Measurements from ENCODE around the gene CCT2. TPM values are rescaled to one million over a fixed set of nuclear protein-coding genes. Genes with fewer than 3 reads are reported as not detected.

The CCT2 gene
- total and polyA plus RNA-seq, 2 of the 8 experiments (the other 6 are each of a cell fraction or from before 2014, with no cell fraction given): 244 to 419 TPM

- no peak for TF ChIP-seq SP4 (IDR thresholded peaks at IDR 0.05; ENCODE audit: low read length)
- TF ChIP-seq SP1 (IDR thresholded peaks at IDR 0.05; ENCODE audit: low read depth, low read length): no peak
- no peak for TF ChIP-seq RBBP5 (IDR thresholded peaks at IDR 0.05; ENCODE audit: borderline replicate concordance, low read depth, low read length)
- no peak for TF ChIP-seq TAF7 (optimal IDR thresholded peaks at IDR 0.05; ENCODE audit: borderline replicate concordance, low read depth, low read length)
- no peak for TF ChIP-seq SUZ12 (IDR thresholded peaks at IDR 0.05; ENCODE audit: low read length)
- no peak for TF ChIP-seq SIRT6 (IDR thresholded peaks at IDR 0.05; ENCODE audit: low read length)
- no peak for TF ChIP-seq BCL11A (IDR thresholded peaks at IDR 0.05; ENCODE audit: low read depth in 2 of 2, low read length in 2 of 2)
- no peak for TF ChIP-seq MAX (IDR thresholded peaks at IDR 0.05)
- TF ChIP-seq RNF2 (IDR thresholded peaks at IDR 0.05; ENCODE audit: borderline replicate concordance, low read depth, low read length, missing control alignments, poor library complexity, severe bottlenecking): no peak
- no peak for TF ChIP-seq CHD1 (IDR thresholded peaks at IDR 0.05; ENCODE audit: low read depth, low read length)
- TF ChIP-seq POLR2AphosphoS5 (IDR thresholded peaks at IDR 0.05; ENCODE audit: low read depth, low read length): no peak
- TF ChIP-seq EGR1 (IDR thresholded peaks at IDR 0.05; ENCODE audit: borderline replicate concordance, low read depth, low read length): no peak
- TF ChIP-seq YY1 (IDR thresholded peaks at IDR 0.05; ENCODE audit: low read depth, low read length): no peak
- TF ChIP-seq SRF (IDR thresholded peaks at IDR 0.05; ENCODE audit: low read depth, low read length): no peak
- no peak for TF ChIP-seq ZNF274 (IDR thresholded peaks at IDR 0.05; ENCODE audit: borderline replicate concordance, extremely low read depth, low read length)
- no peak overlapping the region for H3K23ac ChIP-seq (ENCODE audit: insufficient read length)
- no peak overlapping the region for H2AK5ac ChIP-seq (ENCODE audit: low read depth, low read length)
- no peak overlapping the region for H4K5ac ChIP-seq (ENCODE audit: insufficient read length, low read depth, low read length)
- H2BK120ac ChIP-seq (replicated peaks; ENCODE audit: low read depth, low read length): no peak overlapping the region
- H3K79me2 ChIP-seq (ENCODE audit: control insufficient read depth in 1 of 2, insufficient read depth in 2 of 2, low read length in 2 of 2): no peaks in the 10 kb centered on the region
- no peak overlapping the region for H3K27ac ChIP-seq (ENCODE audit: low read depth, low read length)
- ChIA-PET POLR2A (ENCODE audit: partially characterized antibody) (interaction anchor here (1.9 kb wide), 1 partner anchor 14 kb away, joined by 5 read pairs; no protein-coding TSS in a partner anchor), CTCF (ENCODE audit: partially characterized antibody) (interaction anchor here (0.8 to 4.0 kb wide), 4 partner anchors 18 to 192 kb away, joined by 3 to 15 read pairs (median 6); no protein-coding TSS in a partner anchor)
- no peak overlapping the region for H3K18ac ChIP-seq (ENCODE audit: extremely low read depth, low read length)
- FAIRE-seq (no peak), DNase-seq (ENCODE audit: low read depth in 1 of 2, low spot score in 2 of 2) (no peak)
- no peak overlapping the region for H3K56ac ChIP-seq (replicated peaks; ENCODE audit: insufficient read length, low read depth, low read length)
- no peak overlapping the region for H3K14ac ChIP-seq (ENCODE audit: insufficient read length)
- no peaks in the 10 kb centered on the region for H4K20me1 ChIP-seq (replicated peaks in 1 of 2; ENCODE audit: control insufficient read depth in 1 of 2, insufficient read depth in 2 of 2, low read length in 2 of 2)
- H3K4ac ChIP-seq (replicated peaks; ENCODE audit: insufficient read length, low read depth, low read length): no peak overlapping the region
- no peak overlapping the region for H2AFZ ChIP-seq (ENCODE audit: low read length)
- no peak overlapping the region for H3K4me2 ChIP-seq (ENCODE audit: insufficient read depth in 1 of 2, low read depth in 2 of 2, low read length in 2 of 2)
- no peak overlapping the region for H2BK5ac ChIP-seq (ENCODE audit: low read depth, low read length)
- no peak overlapping the region for H3K9ac ChIP-seq (replicated peaks in 1 of 4; ENCODE audit: extremely low read depth in 1 of 4, low read depth in 3 of 4, low read length in 3 of 4)
- peaks cover 0 to 2% (median 0%) of the 10 kb centered on the region in 4 experiments; a peak in 1 of 7 replicates for H3K4me1 ChIP-seq (replicated peaks in 1 of 4; ENCODE audit: control insufficient read depth in 3 of 4, insufficient read depth in 4 of 4, low read length in 3 of 4)
- H3K27me3 ChIP-seq (replicated peaks in 1 of 4; ENCODE audit: control insufficient read depth in 3 of 4, extremely low read depth in 1 of 4, insufficient read depth in 3 of 4, low read length in 3 of 4): no peaks in the 10 kb centered on the region
- H4K91ac ChIP-seq (replicated peaks; ENCODE audit: insufficient read length, low read length): no peak overlapping the region
- H2BK15ac ChIP-seq (ENCODE audit: low read length): no peak overlapping the region
- no peaks in the 10 kb centered on the region for H3K9me3 ChIP-seq (ENCODE audit: insufficient read depth in 2 of 2, low read depth in 1 of 2, low read length in 1 of 2)
- H3K4me3 ChIP-seq (ENCODE audit: extremely low read depth in 1 of 4, insufficient read depth in 2 of 4, low read depth in 3 of 4, low read length in 4 of 4): no peak overlapping the region
- H2BK20ac ChIP-seq (ENCODE audit: low read length): no peak overlapping the region
- H3K36me3 ChIP-seq (ENCODE audit: control insufficient read depth in 2 of 4, insufficient read depth in 4 of 4, low read length in 3 of 4): no peaks in the 10 kb centered on the region; a peak in 1 of 8 replicates
- no peak overlapping the region for H2BK12ac ChIP-seq (ENCODE audit: low read depth, low read length)
- no peak overlapping the region for H4K8ac ChIP-seq (ENCODE audit: extremely low read depth, insufficient read depth, low read length)
- no peaks in the 10 kb centered on the region for H3K23me2 ChIP-seq (ENCODE audit: low read depth, low read length)
- no peaks in the 10 kb centered on the region for H3K79me1 ChIP-seq (ENCODE audit: low read depth, low read length)
These were observed 36.6 kb upstream of the CCT2 start for GRCh38 chr12:69548687-69549086.
